PC-9 (cell line): ENCODE results near the gene MPV17.

Experiments used
- EZH2 ChIP-seq: fragments of 200-600 bp; sonication (generic); IDR thresholded peaks from 2 replicates; pipeline ENCODE4 v1.8.0; 2017; ENCODE audit warnings: antibody characterized with exemption, low read depth
- TF ChIP-seq, protein P1 (sequence below): fragments of 200-600 bp; sonication (generic); conservative IDR thresholded peaks from 2 replicates; pipeline ENCODE4 v1.6.1; 2017; ENCODE audit warnings: mixed run types, antibody characterized with exemption, mild to moderate bottlenecking, moderate library complexity

DNA sequence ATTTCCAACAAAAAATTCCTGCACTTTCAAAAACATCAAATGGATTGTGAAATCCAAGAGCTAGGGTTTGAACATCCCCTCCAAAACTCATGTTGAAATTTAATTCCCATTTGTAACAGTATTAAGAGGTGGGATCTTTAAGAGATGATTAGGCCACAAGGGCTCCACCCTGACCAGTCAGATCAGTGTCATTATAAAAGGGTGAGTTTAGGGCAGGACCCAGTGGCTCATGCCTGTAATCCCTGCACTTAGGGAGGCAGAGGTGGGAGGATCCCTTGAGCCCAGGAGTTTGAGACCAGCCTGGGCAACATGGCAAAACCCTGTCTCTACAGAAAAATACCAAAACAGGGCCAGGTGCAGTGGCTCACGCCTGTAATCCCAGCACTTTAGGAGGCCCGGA lies 24.7 kb upstream of the MPV17 start:
- TF ChIP-seq, protein P1, sequence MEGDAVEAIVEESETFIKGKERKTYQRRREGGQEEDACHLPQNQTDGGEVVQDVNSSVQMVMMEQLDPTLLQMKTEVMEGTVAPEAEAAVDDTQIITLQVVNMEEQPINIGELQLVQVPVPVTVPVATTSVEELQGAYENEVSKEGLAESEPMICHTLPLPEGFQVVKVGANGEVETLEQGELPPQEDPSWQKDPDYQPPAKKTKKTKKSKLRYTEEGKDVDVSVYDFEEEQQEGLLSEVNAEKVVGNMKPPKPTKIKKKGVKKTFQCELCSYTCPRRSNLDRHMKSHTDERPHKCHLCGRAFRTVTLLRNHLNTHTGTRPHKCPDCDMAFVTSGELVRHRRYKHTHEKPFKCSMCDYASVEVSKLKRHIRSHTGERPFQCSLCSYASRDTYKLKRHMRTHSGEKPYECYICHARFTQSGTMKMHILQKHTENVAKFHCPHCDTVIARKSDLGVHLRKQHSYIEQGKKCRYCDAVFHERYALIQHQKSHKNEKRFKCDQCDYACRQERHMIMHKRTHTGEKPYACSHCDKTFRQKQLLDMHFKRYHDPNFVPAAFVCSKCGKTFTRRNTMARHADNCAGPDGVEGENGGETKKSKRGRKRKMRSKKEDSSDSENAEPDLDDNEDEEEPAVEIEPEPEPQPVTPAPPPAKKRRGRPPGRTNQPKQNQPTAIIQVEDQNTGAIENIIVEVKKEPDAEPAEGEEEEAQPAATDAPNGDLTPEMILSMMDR, result no peak
- no peak for TF ChIP-seq EZH2
